ENCODE data around the gene LCN6. TPM values are rescaled to one million over a fixed set of nuclear protein-coding genes. Genes with fewer than 3 reads are reported as not detected.
A peak's percentile ranks its signal among the peaks of the same experiment; 100 is the strongest.

LCN6 gene
- total RNA-seq, 6 experiments from 2014 or later, result not detected

DNA sequence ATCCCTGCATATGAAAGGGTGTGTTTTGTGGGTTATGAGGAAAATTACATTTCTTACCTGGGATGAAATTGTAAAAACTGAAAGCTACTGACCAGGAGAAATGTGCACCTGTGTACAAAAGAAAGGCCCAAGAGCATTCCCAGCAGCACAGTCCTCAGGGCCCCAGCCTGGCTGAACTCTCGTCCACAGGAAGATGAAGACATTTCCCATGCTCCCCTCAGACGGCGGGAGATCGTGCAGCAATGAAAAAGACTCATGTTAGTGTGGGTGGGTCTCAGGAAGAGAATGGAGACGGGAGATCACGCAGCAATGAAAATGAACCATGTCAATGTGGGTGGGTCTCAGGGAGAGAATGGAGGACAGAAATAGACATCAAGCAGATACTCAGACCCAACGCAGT lies 28.6 kb upstream of the LCN6 start:
- Mint-ChIP-seq H3K27me3 (ENCODE audit: insufficient read depth) (peaks cover 44% of the 10 kb centered on the region), H3K4me1 (ENCODE audit: low read depth) (peaks cover 6% of the 10 kb centered on the region; the same call in 1 of the 2 replicates), H3K27ac (no peak overlapping the region), H3K9me3 (peaks cover 16% of the 10 kb centered on the region), H3K36me3 (ENCODE audit: low read depth) (peaks cover 15% of the 10 kb centered on the region), H3K4me3 (peak overlapping the region; percentile 30; the same call in 1 of the 2 replicates)
- TF ChIP-seq, protein P1, sequence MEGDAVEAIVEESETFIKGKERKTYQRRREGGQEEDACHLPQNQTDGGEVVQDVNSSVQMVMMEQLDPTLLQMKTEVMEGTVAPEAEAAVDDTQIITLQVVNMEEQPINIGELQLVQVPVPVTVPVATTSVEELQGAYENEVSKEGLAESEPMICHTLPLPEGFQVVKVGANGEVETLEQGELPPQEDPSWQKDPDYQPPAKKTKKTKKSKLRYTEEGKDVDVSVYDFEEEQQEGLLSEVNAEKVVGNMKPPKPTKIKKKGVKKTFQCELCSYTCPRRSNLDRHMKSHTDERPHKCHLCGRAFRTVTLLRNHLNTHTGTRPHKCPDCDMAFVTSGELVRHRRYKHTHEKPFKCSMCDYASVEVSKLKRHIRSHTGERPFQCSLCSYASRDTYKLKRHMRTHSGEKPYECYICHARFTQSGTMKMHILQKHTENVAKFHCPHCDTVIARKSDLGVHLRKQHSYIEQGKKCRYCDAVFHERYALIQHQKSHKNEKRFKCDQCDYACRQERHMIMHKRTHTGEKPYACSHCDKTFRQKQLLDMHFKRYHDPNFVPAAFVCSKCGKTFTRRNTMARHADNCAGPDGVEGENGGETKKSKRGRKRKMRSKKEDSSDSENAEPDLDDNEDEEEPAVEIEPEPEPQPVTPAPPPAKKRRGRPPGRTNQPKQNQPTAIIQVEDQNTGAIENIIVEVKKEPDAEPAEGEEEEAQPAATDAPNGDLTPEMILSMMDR (IDR thresholded peaks at IDR 0.05), result no peak
- no peak for DNase-seq

DNA sequence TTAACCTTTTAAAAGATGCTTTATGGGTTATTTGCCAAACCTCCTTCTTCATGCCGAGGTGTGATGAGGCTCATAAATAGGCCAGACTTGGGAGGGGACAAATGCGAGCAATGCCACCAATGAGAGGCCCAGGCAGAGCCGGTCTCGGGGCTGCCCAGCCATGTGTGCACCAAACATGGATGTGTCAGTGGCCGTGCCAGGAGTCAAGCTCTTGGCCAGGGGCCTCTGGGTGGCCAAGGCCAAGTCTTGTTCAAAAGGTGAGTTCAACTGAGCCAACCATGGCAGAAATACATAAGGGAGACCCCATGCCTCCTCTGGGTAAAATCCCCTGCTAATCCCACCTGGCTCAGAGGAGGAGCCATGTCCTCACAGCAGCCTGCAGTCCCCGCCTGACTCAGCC lies 26.9 kb upstream of the LCN6 start:
- peaks cover 15% of the 10 kb centered on the region for H3K36me3 Mint-ChIP-seq (ENCODE audit: low read depth)
- peaks cover 6% of the 10 kb centered on the region; the same call in 1 of the 2 replicates for H3K4me1 Mint-ChIP-seq (ENCODE audit: low read depth)
- H3K9me3 Mint-ChIP-seq, result peaks cover 16% of the 10 kb centered on the region
- no peak overlapping the region for H3K27ac Mint-ChIP-seq
- no peak for DNase-seq
- TF ChIP-seq, protein P1 (IDR thresholded peaks at IDR 0.05), result no peak
- H3K4me3 Mint-ChIP-seq, result no peak overlapping the region
- H3K27me3 Mint-ChIP-seq (ENCODE audit: insufficient read depth), result peaks cover 42% of the 10 kb centered on the region

DNA sequence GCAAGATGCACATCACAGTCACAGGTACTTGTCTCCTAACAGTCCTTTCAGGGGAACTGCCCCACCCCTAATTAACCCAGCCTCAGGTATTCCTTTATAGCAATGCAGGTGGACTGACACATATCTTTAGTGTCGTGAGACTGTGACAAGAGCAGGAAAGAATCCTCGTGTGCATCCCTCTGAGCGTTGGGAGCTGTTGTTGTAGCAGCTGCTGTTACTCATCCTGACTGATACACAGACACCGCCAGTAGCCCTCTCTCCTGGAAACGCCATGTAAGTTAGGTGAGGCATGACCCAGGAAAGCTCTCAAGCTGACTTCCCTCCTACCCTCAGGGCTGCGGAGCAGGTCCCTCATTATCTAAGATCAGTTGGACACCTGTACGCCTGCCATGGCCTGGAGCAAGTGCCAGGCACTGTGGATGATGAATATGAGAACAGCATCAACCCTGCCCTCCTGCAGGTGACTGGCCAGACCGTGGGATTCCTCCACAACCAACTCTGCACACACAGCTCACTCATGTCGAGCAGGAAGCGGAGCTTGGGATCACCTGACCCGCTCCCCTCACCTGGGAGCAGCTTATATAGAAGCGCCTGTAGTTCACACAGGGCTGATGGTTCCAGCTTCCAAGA lies 26.2 kb upstream of the LCN6 start:
- Mint-ChIP-seq H3K27ac (no peak overlapping the region), H3K4me3 (no peak overlapping the region), H3K36me3 (ENCODE audit: low read depth) (peaks cover 15% of the 10 kb centered on the region), H3K4me1 (ENCODE audit: low read depth) (peaks cover 6% of the 10 kb centered on the region; the same call in 1 of the 2 replicates), H3K9me3 (peaks cover 16% of the 10 kb centered on the region), H3K27me3 (ENCODE audit: insufficient read depth) (peaks cover 36% of the 10 kb centered on the region)
- no peak for DNase-seq
- TF ChIP-seq, protein P1 (IDR thresholded peaks at IDR 0.05), result no peak

DNA sequence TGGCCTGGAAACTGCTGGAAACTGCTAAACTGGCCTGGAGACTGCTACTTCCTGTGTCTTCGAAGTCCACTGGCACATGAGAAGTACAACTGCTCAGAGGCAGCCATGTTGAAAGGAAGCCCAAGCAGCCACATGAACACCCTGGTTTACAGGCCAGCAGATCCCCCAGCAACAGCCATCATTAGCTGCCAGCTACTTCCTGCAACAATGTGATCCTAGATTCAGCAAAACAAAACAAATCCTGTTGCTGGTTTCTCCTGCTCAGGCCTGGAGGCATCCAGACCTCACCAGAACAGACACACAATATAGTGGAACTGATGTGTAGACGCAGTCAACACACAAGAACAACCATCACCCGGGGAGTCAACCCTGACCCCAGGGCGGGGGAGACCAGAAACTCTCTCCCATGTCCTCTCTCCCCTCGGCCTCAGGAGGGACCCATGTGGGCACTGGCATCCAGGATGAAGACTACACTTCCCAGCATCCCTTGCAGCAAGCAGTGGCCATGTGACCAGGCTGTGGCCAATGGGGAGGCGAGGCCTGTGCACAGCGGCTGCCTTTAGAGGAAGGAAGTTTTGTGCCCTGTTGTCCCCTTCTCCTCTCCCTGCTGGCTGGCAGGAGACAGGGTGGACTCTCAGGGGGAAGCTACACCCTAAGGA lies 25.2 kb upstream of the LCN6 start:
- H3K27ac Mint-ChIP-seq, result no peak overlapping the region
- H3K4me1 Mint-ChIP-seq (ENCODE audit: low read depth), result peaks cover 6% of the 10 kb centered on the region; the same call in 1 of the 2 replicates

DNA sequence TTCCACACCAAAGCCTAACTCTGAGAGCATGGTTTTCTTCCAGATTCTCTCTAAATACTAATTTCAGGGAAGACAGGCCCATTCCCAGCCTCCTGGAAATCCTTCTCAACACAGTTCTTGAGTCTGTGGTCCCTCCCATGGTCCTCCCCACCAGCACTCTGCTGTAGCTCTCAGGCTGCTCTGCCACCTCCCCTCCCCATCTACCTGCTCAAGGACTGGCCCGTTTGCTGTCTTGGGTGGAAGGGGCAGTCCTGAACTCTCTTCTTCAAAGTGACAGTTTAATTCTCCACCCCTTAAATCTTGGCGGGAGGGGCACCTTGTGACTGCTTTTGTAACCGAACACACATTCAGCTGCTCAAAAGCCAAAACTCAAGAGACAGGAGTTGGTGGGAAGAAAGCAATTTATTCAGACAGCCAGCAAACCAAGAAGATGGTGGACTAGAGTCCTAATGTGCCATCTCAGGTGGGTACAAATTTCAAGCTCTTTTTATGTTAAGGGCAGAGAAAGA lies 23.6 kb upstream of the LCN6 start:
- Mint-ChIP-seq H3K4me3 (no peak overlapping the region), H3K9me3 (peaks cover 11% of the 10 kb centered on the region), H3K27me3 (ENCODE audit: insufficient read depth) (peaks cover 14% of the 10 kb centered on the region), H3K4me1 (ENCODE audit: low read depth) (peaks cover 3% of the 10 kb centered on the region; the same call in 1 of the 2 replicates), H3K27ac (no peak overlapping the region), H3K36me3 (ENCODE audit: low read depth) (peaks cover 9% of the 10 kb centered on the region)
- TF ChIP-seq, protein P1 (IDR thresholded peaks at IDR 0.05), result no peak
- no peak for DNase-seq

More for the DNA sequence above, 25.2 kb upstream of the LCN6 start:
- H3K36me3 Mint-ChIP-seq (ENCODE audit: low read depth), result peaks cover 9% of the 10 kb centered on the region
- H3K4me3 Mint-ChIP-seq, result no peak overlapping the region
- DNase-seq, result no peak
- H3K27me3 Mint-ChIP-seq (ENCODE audit: insufficient read depth), result peaks cover 25% of the 10 kb centered on the region
- TF ChIP-seq, protein P1 (IDR thresholded peaks at IDR 0.05), result no peak
- peaks cover 11% of the 10 kb centered on the region for H3K9me3 Mint-ChIP-seq

All from HFFc6 (cell line).